ENCODE results near the gene NDE1.
A peak's percentile ranks its signal among the peaks of the same experiment; 100 is the strongest.
"Not testable (repeated sequence)": the region's sequence is repeated elsewhere in the genome, so short reads cannot be mapped to it uniquely, and the experiment has no call there.

The NDE1 gene

DNA sequence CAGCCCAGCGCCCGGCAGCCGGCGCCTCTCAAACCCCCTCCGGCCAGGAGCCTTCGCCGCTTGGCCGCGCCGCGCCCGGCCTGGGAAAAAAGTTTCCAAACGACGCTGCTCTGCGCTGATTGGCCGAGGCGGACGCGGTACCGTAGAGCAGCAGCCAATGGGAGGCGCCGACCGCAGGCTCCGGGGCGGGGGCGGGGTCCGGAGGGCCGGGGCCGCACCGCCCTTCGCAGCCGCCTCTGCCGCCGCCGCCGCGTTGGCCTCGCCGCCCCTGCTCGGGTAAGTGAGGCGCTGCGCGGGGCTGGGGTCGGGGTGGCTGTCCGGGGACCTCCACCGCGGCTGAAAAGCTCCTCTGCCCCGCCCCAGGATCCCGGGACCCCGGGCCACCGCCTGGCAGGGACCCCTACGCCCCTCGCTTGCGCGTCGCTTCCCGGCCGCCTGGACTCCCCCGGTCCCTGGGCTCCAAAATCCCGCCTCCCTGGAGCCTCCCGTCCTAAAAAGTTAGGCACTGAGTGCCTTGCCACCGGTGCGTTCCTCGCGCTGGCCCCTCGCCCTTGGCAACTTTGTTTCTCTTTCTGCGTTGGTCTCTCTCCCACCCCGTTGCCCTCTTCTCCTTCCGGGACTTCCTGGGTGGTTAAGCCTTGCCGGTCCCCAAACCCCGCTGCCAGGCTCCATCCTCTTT lies at the start of gene NDE1:
TSS of gene NDE1 (plus strand) at position 227 of the 679 bp plus-strand sequence. CDS start 14,534 bp downstream, outside the sequence.
- Histone ChIP-seq H3K9ac (ENCODE audit: low read length) (peak within 1 kb of the TSS; percentile 86), H3K27me3 (replicated peaks; ENCODE audit: control insufficient read depth, insufficient read depth, low read length) (no peaks in the 10 kb centered on the region), H3K4me3 (ENCODE audit: low read length) (peak within 1 kb of the TSS; percentile 93), H3K36me3 (ENCODE audit: control insufficient read depth, insufficient read depth, low read length, severe bottlenecking) (no peaks in the 10 kb centered on the region), H3K9me3 (ENCODE audit: control insufficient read depth, low read length) (no peaks in the 10 kb centered on the region), H3K4me1 (ENCODE audit: control insufficient read depth, insufficient read depth, low read length) (peaks cover 8% of the 10 kb centered on the region)
- DNase-seq (ENCODE audit: low read depth), result peak; percentile 98

DNA sequence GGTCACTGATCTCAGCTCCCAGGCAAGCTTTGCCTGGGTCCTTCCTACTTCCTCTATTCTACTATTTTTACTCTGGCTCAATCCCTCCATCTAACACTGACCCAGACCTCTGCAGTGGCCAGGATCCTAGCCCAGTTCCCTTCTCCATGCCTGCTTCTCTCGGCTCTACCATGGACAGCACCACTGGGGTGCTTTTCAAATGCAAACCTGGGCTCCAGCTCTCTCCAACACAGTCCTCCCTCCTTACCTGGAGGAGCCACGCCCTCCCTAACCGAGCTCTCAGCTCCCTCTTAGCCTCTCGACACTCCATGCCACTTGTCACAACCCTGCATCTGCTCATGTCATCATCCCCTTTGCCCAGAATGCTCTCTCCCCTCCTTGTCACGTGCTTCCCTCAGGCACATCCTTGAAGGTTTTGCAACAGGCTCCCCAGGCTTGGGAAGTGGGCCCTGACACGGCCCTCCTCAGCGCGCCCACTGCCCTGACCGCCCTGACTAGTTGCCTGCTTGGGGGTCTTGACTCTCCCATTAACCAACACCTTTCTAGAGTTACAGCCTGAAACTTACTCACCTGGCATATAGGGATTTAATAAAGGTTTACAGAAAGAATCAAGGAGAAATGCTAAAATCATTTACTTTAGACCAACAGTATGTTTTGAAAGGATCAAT lies 48.7 kb upstream of the NDE1 start:
- Histone ChIP-seq H3K27me3 (replicated peaks; ENCODE audit: control insufficient read depth, insufficient read depth, low read length) (no peaks in the 10 kb centered on the region), H3K9ac (ENCODE audit: low read length) (no peak overlapping the region), H3K36me3 (ENCODE audit: control insufficient read depth, insufficient read depth, low read length, severe bottlenecking) (peaks cover 89% of the 10 kb centered on the region), H3K4me3 (ENCODE audit: low read length) (no peak overlapping the region), H3K4me1 (ENCODE audit: control insufficient read depth, insufficient read depth, low read length) (no peaks in the 10 kb centered on the region), H3K9me3 (ENCODE audit: control insufficient read depth, low read length) (no peaks in the 10 kb centered on the region)
- DNase-seq (ENCODE audit: low read depth), result no peak

DNA sequence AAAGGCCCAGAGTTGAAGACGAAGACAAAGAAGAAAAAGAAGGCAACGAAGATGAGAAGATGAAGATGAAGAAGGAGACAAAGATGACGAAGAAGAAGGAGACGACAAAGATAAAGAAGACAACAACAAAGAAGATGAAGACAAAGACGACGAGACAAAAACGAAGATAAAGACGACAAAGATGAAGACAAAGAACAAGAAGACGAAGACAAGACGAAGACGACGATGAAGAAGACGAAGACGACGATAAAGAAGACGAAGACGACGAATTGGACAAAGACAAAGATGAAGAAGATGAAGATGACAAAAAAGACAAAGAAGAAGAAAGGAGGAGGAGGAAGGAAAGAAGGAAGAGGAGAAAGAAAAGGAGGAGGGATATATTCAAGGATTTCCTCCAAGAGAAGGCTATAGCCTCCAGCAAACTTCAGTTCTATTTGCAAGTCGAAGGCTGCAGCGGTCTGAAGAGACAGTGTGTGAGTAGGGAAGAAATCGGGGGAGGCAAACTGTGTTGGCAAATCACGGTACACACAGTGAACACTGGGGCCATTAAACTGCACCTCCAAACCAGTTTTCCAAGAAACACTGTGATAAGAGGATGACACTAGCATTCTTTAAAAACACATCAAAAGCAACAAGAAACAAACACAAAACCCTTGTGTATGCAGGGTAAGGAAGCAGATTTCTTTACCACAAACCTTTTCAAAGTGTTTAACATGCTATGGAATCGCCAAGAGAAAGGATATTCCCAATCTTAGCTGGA lies 47.6 kb upstream of the NDE1 start:
- no peak overlapping the region for H3K9ac ChIP-seq (ENCODE audit: low read length)
- no peaks in the 10 kb centered on the region for H3K9me3 ChIP-seq (ENCODE audit: control insufficient read depth, low read length)
- no peak overlapping the region for H3K4me3 ChIP-seq (ENCODE audit: low read length)
- peaks cover under 1% of the 10 kb centered on the region for H3K4me1 ChIP-seq (ENCODE audit: control insufficient read depth, insufficient read depth, low read length)
- no peak for DNase-seq (ENCODE audit: low read depth)
- H3K36me3 ChIP-seq (ENCODE audit: control insufficient read depth, insufficient read depth, low read length, severe bottlenecking), result peaks cover 88% of the 10 kb centered on the region
- H3K27me3 ChIP-seq (replicated peaks; ENCODE audit: control insufficient read depth, insufficient read depth, low read length), result no peaks in the 10 kb centered on the region

DNA sequence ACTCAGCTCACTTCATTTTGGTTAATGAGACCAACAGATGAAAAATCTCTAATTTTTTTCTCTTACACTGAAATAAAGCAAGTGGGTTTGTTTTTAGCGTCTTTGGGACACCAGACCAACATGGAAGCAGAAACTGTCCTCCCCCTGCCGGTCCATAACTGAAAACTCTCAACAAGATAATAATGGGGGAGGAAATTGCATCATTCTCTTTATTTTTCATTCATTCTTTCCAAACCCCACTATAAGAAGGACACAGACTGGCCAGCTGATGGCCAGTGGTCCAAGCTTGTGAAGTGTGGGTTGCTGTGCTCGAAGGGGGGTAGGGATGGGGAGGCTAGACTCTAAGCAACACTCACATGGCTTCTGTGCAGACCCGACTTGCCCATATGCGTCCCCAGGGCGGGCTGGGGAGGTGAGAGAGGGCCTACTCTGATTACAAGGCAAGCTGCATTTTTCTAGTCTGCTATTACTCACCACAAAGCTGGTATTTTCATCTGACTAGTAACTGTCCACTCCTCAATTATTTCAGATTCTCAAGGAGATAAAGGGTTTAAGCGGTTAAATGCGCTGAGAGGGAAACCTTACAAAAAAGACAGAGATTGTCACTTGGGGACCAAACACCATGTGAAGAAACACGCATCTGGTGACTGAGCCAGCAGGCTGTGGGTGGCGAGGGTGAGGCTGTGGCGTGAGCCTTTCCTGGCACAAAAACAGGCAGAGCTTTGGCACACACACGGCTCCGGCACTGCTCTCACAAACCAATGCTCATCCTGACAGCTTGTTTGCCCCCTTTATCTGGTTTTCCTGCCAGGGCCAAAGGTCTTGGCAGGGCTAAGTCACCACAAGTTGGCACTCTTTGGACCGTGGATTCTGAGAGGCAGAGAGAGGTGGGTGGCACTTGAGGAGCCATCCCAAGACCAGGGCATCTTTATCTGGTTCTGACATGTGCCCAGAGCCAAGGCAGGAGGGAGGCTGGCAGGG lies 45.3 kb upstream of the NDE1 start:
- H3K36me3 ChIP-seq (ENCODE audit: control insufficient read depth, insufficient read depth, low read length, severe bottlenecking), result peaks cover 78% of the 10 kb centered on the region
- no peak for DNase-seq (ENCODE audit: low read depth)

GRCh38 chr16:15605839-15606517 lies 44.1 kb upstream of the NDE1 start:
- Histone ChIP-seq H3K36me3 (ENCODE audit: control insufficient read depth, insufficient read depth, low read length, severe bottlenecking) (peaks cover 66% of the 10 kb centered on the region), H3K27me3 (replicated peaks; ENCODE audit: control insufficient read depth, insufficient read depth, low read length) (no peaks in the 10 kb centered on the region), H3K9ac (ENCODE audit: low read length) (no peak overlapping the region), H3K4me1 (ENCODE audit: control insufficient read depth, insufficient read depth, low read length) (peaks cover 33% of the 10 kb centered on the region), H3K9me3 (ENCODE audit: control insufficient read depth, low read length) (no peaks in the 10 kb centered on the region), H3K4me3 (ENCODE audit: low read length) (no peak overlapping the region)
- no peak for DNase-seq (ENCODE audit: low read depth)

More for the DNA sequence above, 45.3 kb upstream of the NDE1 start:
- Histone ChIP-seq H3K4me3 (ENCODE audit: low read length) (no peak overlapping the region), H3K4me1 (ENCODE audit: control insufficient read depth, insufficient read depth, low read length) (peaks cover 22% of the 10 kb centered on the region), H3K9me3 (ENCODE audit: control insufficient read depth, low read length) (no peaks in the 10 kb centered on the region), H3K9ac (ENCODE audit: low read length) (no peak overlapping the region), H3K27me3 (replicated peaks; ENCODE audit: control insufficient read depth, insufficient read depth, low read length) (no peaks in the 10 kb centered on the region)

DNA sequence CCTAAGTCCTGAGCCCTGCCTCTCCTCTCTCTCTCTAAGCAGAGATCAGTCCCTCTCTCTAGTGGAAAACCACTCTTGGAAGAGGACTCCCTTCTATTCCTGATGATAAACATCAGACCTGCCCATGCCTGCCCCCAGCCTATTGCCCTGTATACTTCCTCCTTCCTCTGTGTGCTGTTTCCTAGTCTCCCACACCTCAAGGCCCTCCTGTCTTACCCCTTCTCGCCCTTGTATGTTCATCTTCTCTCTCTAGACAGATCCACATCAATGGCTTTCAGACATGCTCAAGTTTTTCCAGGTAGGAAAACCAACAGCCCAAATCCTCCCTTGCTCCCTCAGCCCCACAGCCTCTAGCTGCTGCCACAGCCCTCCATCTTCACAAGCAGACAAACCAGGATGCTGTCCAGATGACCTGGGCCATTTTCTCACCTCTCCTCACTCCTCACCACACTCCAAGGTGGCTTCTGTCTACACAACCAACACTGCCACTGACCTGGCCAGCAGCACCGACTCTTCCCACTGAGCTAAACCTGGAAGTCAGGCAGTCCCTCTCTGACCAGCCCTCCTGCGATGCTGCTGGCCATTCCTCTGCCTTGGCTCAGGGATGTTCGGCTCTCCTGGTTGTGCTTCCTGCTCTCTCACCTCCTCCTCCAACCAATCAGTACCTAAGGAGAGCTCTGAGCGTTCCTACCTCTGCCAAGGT lies 43.4 kb upstream of the NDE1 start:
- Histone ChIP-seq H3K4me3 (ENCODE audit: low read length) (no peak overlapping the region), H3K36me3 (ENCODE audit: control insufficient read depth, insufficient read depth, low read length, severe bottlenecking) (peaks cover 64% of the 10 kb centered on the region), H3K27me3 (replicated peaks; ENCODE audit: control insufficient read depth, insufficient read depth, low read length) (no peaks in the 10 kb centered on the region), H3K9me3 (ENCODE audit: control insufficient read depth, low read length) (no peaks in the 10 kb centered on the region), H3K9ac (ENCODE audit: low read length) (no peak overlapping the region), H3K4me1 (ENCODE audit: control insufficient read depth, insufficient read depth, low read length) (peaks cover 33% of the 10 kb centered on the region)
- DNase-seq (ENCODE audit: low read depth), result no peak

DNA sequence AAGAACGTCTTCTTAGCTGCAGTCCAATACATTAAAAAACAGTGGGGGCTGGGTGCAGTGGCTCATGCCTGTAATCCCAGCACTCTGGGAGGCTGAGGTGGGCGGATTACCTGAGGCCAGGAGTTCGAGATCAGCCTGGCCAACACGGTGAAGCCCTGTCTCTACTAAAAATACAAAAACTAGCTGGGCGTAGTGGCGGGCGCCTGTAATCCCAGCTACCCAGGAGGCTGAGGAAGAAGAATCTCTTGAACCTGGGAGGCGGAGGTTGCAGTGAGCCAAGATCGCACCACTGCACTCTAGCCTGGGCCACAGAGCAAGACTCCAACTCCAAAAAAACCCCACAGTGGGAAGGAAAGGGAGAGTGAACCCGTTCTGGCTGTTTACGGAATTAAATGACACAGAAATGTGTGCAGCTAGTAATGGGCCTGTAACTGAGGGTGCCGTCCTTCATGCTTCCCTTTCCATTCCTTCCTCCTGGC lies 42.8 kb upstream of the NDE1 start:
- Histone ChIP-seq H3K36me3 (ENCODE audit: control insufficient read depth, insufficient read depth, low read length, severe bottlenecking) (peaks cover 64% of the 10 kb centered on the region), H3K4me1 (ENCODE audit: control insufficient read depth, insufficient read depth, low read length) (peaks cover 33% of the 10 kb centered on the region)
- H3K9ac ChIP-seq (ENCODE audit: low read length); H3K4me3 ChIP-seq (ENCODE audit: low read length); DNase-seq (ENCODE audit: low read depth); H3K27me3 ChIP-seq (replicated peaks; ENCODE audit: control insufficient read depth, insufficient read depth, low read length); H3K9me3 ChIP-seq (ENCODE audit: control insufficient read depth, low read length): not testable (repeated sequence)

DNA sequence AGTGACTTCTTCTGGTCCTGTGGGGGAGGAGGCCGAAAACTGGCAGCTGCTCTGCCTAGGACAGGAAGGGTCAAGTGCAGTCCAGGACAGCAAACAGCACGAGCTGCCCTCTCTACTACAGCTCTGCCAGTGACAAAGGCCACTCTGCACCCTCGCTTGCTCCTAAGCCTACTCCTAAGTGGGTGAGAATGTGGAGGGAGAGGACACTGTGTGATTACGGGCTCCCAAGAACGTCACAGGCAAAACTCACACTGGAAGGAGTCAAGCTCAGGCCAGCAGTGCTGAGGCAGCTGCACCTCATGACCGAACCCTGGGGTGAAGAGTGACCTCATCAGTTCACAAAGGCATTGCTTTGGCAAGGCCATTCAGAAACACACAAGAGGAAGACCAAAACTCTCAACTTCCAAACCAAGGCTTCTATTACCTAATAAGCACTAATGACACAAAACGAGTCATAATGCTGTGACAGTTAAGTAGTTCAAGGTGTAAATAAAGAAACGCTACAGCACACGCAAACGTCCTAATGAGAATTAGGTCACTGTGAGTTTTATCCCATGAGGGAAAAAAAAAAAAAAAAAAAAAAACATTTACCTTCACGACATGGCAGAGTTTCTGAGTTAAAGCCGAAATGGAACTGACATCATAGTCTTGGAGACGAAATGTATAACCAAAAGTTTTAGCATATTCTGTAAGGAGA lies 42.2 kb upstream of the NDE1 start:
- H3K4me1 ChIP-seq (ENCODE audit: control insufficient read depth, insufficient read depth, low read length), result peaks cover 33% of the 10 kb centered on the region
- no peak overlapping the region for H3K9ac ChIP-seq (ENCODE audit: low read length)
- no peaks in the 10 kb centered on the region for H3K27me3 ChIP-seq (replicated peaks; ENCODE audit: control insufficient read depth, insufficient read depth, low read length)
- peaks cover 64% of the 10 kb centered on the region for H3K36me3 ChIP-seq (ENCODE audit: control insufficient read depth, insufficient read depth, low read length, severe bottlenecking)
- no peak overlapping the region for H3K4me3 ChIP-seq (ENCODE audit: low read length)
- H3K9me3 ChIP-seq (ENCODE audit: control insufficient read depth, low read length), result no peaks in the 10 kb centered on the region
- no peak for DNase-seq (ENCODE audit: low read depth)

DNA sequence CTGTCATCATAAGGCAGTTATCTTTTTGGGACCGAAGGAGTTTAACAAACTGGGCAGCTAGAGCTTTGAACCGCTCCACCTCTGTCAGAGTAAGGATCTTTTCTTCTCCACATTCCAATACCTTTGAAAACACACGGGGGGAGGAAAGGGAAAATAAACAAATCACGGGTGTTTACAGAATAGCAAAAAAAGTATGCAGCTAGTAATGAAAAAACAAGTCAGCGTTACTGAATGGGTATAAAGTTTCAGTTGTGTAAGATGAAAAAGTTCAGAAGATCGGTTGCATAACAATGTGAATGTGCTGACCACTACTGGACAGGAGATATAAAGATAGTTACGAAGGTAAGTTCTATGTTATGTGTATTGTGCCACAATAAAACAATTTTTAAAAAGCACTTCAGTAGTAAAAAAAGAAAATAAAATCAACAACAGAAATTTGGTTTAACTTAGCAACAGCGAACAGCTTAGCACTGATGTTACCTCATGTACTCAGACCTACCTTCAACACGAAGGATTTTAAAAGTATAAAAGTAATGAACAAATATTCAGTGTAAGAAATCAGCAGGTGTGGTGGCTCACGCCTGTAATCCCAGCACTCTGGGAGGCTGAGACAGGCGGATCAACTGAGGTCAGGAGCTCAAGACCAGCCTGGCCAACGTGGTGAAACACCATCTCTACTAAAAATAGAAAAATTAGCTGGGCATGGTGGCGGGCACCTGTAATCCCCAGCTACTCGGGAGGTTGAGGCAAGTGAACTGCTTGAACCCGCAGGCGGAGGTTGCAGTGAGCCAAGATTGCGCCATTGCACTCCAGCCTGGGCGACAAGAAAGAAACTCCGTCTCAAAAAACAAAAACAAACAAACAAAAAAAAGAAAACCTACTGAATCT lies 41.4 kb upstream of the NDE1 start:
- Histone ChIP-seq H3K27me3 (replicated peaks; ENCODE audit: control insufficient read depth, insufficient read depth, low read length) (no peaks in the 10 kb centered on the region), H3K4me1 (ENCODE audit: control insufficient read depth, insufficient read depth, low read length) (peaks cover 33% of the 10 kb centered on the region), H3K9me3 (ENCODE audit: control insufficient read depth, low read length) (no peaks in the 10 kb centered on the region), H3K36me3 (ENCODE audit: control insufficient read depth, insufficient read depth, low read length, severe bottlenecking) (peaks cover 61% of the 10 kb centered on the region), H3K4me3 (ENCODE audit: low read length) (no peak overlapping the region), H3K9ac (ENCODE audit: low read length) (no peak overlapping the region)
- peak; percentile 54 for DNase-seq (ENCODE audit: low read depth)
